Bronchial epithelial cell (primary cell): ENCODE data around the gene TDRD12. TPM values are rescaled to one million over a fixed set of nuclear protein-coding genes. Genes with fewer than 3 reads are reported as not detected.
"Not testable (repeated sequence)": the region's sequence is repeated elsewhere in the genome, so short reads cannot be mapped to it uniquely, and the experiment has no call there.

ENCODE experiments used
- DNase-seq: peaks from one replicate; pipeline ENCODE4 v3.0.0-alpha.2; 2010; ENCODE audit warnings: low read depth
- FAIRE-seq: peaks from 2 replicates; lab custom pipeline; 2011; peaks lifted over from hg19 to GRCh38; lab: Jason Lieb, UNC
- H3K27me3 ChIP-seq: 2 replicates; pipeline ENCODE4 v1.5.1; 2011; ENCODE audit warnings: low read length; ENCODE audit not compliant: control insufficient read depth, insufficient read depth
- H3K36me3 ChIP-seq: 2 replicates; pipeline ENCODE4 v1.5.1; 2011; ENCODE audit warnings: low read length; ENCODE audit not compliant: control insufficient read depth, insufficient read depth
- H3K4me3 ChIP-seq: 2 replicates; pipeline ENCODE4 v1.5.1; 2011; ENCODE audit warnings: mild to moderate bottlenecking, low read depth, low read length, control low read depth
- CTCF ChIP-seq: IDR thresholded peaks from 2 replicates; pipeline ENCODE4 v1.5.1; 2011; ENCODE audit warnings: mild to moderate bottlenecking, moderate library complexity, low read length, control low read depth, inconsistent platforms; ENCODE audit not compliant: insufficient read depth, severe bottlenecking
- total RNA-seq: library from RNA; depleted of rRNA; stranded (reverse); fragments of >200 nt; gene quantifications from 2 replicates; pipeline ENCODE4 v1.2.1, GENCODE V29; 2014

TDRD12 gene
- total RNA-seq, 1 donor from 2014 or later: 1.6 TPM

- no peaks in the 10 kb centered on the region for H3K36me3 ChIP-seq
- FAIRE-seq: no peak
Measured at GRCh38 chr19:32828643-32829344, 109.2 kb downstream of the TDRD12 start.

GRCh38 chr19:32829345-32829896, 109.9 kb downstream of the TDRD12 start:
- Histone ChIP-seq H3K27me3 (no peaks in the 10 kb centered on the region), H3K36me3 (no peaks in the 10 kb centered on the region), H3K4me3 (no peak overlapping the region)
- no peak for FAIRE-seq
- no peak for TF ChIP-seq CTCF
- no peak for DNase-seq

More at GRCh38 chr19:32828643-32829344, 109.2 kb downstream of the TDRD12 start:
- H3K27me3 ChIP-seq: no peaks in the 10 kb centered on the region
- H3K4me3 ChIP-seq: no peak overlapping the region
- no peak for TF ChIP-seq CTCF
- no peak for DNase-seq

- DNase-seq (no peak), FAIRE-seq (no peak)
- H3K36me3 ChIP-seq: no peaks in the 10 kb centered on the region
- TF ChIP-seq CTCF: no peak
- no peak overlapping the region for H3K4me3 ChIP-seq
- H3K27me3 ChIP-seq: no peaks in the 10 kb centered on the region
Measured at GRCh38 chr19:32830231-32831014, 110.9 kb downstream of the TDRD12 start.

- no peak for TF ChIP-seq CTCF
- H3K27me3 ChIP-seq: no peaks in the 10 kb centered on the region
- H3K36me3 ChIP-seq: no peaks in the 10 kb centered on the region
- FAIRE-seq: no peak
- no peak overlapping the region for H3K4me3 ChIP-seq
- DNase-seq: no peak
Measured at GRCh38 chr19:32831611-32832010, 112.0 kb downstream of the TDRD12 start.

GRCh38 chr19:32832094-32832493, 112.5 kb downstream of the TDRD12 start:
- FAIRE-seq, DNase-seq, H3K36me3 ChIP-seq: not testable (repeated sequence)

GRCh38 chr19:32832825-32833224, 113.3 kb downstream of the TDRD12 start:
- DNase-seq, H3K27me3 ChIP-seq, H3K36me3 ChIP-seq, H3K4me3 ChIP-seq: not testable (repeated sequence)
- FAIRE-seq: peak; percentile 91

More at GRCh38 chr19:32832094-32832493, 112.5 kb downstream of the TDRD12 start:
- H3K27me3 ChIP-seq, H3K4me3 ChIP-seq: not testable (repeated sequence)

GRCh38 chr19:32833388-32833787, 113.8 kb downstream of the TDRD12 start:
- not testable (repeated sequence) for H3K4me3 ChIP-seq, H3K27me3 ChIP-seq, H3K36me3 ChIP-seq, FAIRE-seq, DNase-seq
